Activated CD4-positive, CD25-positive, alpha-beta regulatory T cell (primary cell): ENCODE results near the gene NEK9.
"Not testable (repeated sequence)": the region's sequence is repeated elsewhere in the genome, so short reads cannot be mapped to it uniquely, and the experiment has no call there.

Source experiments
- DNase-seq, 4 experiments: peaks; one replicate each; lab custom pipeline; 2025; lab: John Stamatoyannopoulos, UW

NEK9 gene

GRCh38 chr14:75107186-75107585 is 19.7 kb downstream of the NEK9 start:
- no peak for DNase-seq

GRCh38 chr14:75101491-75101890 is 25.4 kb downstream of the NEK9 start:
- DNase-seq: no peak

- no peak for DNase-seq
Measured at GRCh38 chr14:75098682-75099081, 28.2 kb downstream of the NEK9 start.

GRCh38 chr14:75098212-75098611 is 28.6 kb downstream of the NEK9 start:
- DNase-seq: no peak

- no peak for DNase-seq
Measured at GRCh38 chr14:75096959-75097358, 29.9 kb downstream of the NEK9 start.

- no peak for DNase-seq
Measured at GRCh38 chr14:75095690-75096089, 31.2 kb downstream of the NEK9 start.

- DNase-seq: no peak
Measured at GRCh38 chr14:75094896-75095295, 32.0 kb downstream of the NEK9 start.

- no peak for DNase-seq
Measured at GRCh38 chr14:75092698-75093097, 34.1 kb downstream of the NEK9 start.

GRCh38 chr14:75091251-75091650 is 35.6 kb downstream of the NEK9 start:
- DNase-seq: no peak

GRCh38 chr14:75090353-75090752 is 36.5 kb downstream of the NEK9 start:
- DNase-seq: no peak

- peak; percentile 2 to 5 (median 2) for DNase-seq
Measured at GRCh38 chr14:75088566-75089373, 38.1 kb downstream of the NEK9 start.

- DNase-seq: no peak
Measured at GRCh38 chr14:75088153-75088552, 38.7 kb downstream of the NEK9 start.

- DNase-seq: no peak
Measured at GRCh38 chr14:75084513-75084912, 42.3 kb downstream of the NEK9 start.

GRCh38 chr14:75083271-75083670 is 43.6 kb downstream of the NEK9 start:
- DNase-seq: no peak

- no peak for DNase-seq
Measured at GRCh38 chr14:75081660-75082229, 45.1 kb downstream of the NEK9 start.

GRCh38 chr14:75079521-75079920 is 47.3 kb downstream of the NEK9 start:
- no peak for DNase-seq

GRCh38 chr14:75077794-75078193 is 49.1 kb downstream of the NEK9 start:
- DNase-seq: no peak

GRCh38 chr14:75070383-75070782 is 56.5 kb downstream of the NEK9 start:
- DNase-seq: no peak

GRCh38 chr14:75069811-75070145 is 57.1 kb downstream of the NEK9 start:
- no peak for DNase-seq

- DNase-seq: peak; percentile 37 to 44 (median 41)
Measured at GRCh38 chr14:75069121-75069810, 57.6 kb downstream of the NEK9 start, which contains the start of gene ZC2HC1C. TSS of gene ZC2HC1C (plus strand) at chr14:75069641. CDS start at chr14:75070574, 933 bp downstream.

GRCh38 chr14:75068294-75069120 is 58.3 kb downstream of the NEK9 start:
- DNase-seq: no peak

GRCh38 chr14:75067765-75068164 is 59.1 kb downstream of the NEK9 start:
- DNase-seq: not testable (repeated sequence)
